AG09319 (cell line): ENCODE results near the gene STRIP1.

Experiments
- DNase-seq: peaks from one replicate; pipeline ENCODE4 v3.0.0-alpha.2; 2010; ENCODE audit warnings: low read depth; ENCODE audit errors: extremely low read depth
- TF ChIP-seq, protein P1 (sequence below): IDR thresholded peaks from 2 replicates; pipeline ENCODE4 v1.5.1; 2011; ENCODE audit warnings: low read depth, mild to moderate bottlenecking, inconsistent platforms, low read length, moderate library complexity

The STRIP1 gene

GRCh38 chr1:110098222-110099026 lies 64.0 kb downstream of the STRIP1 start:
- no peak for DNase-seq
- TF ChIP-seq, protein P1, sequence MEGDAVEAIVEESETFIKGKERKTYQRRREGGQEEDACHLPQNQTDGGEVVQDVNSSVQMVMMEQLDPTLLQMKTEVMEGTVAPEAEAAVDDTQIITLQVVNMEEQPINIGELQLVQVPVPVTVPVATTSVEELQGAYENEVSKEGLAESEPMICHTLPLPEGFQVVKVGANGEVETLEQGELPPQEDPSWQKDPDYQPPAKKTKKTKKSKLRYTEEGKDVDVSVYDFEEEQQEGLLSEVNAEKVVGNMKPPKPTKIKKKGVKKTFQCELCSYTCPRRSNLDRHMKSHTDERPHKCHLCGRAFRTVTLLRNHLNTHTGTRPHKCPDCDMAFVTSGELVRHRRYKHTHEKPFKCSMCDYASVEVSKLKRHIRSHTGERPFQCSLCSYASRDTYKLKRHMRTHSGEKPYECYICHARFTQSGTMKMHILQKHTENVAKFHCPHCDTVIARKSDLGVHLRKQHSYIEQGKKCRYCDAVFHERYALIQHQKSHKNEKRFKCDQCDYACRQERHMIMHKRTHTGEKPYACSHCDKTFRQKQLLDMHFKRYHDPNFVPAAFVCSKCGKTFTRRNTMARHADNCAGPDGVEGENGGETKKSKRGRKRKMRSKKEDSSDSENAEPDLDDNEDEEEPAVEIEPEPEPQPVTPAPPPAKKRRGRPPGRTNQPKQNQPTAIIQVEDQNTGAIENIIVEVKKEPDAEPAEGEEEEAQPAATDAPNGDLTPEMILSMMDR, result no peak

GRCh38 chr1:110100335-110100734 lies 65.9 kb downstream of the STRIP1 start:
- no peak for DNase-seq
- TF ChIP-seq, protein P1, result no peak

- TF ChIP-seq, protein P1, result no peak
- DNase-seq, result no peak
Observed at GRCh38 chr1:110102081-110102480, 67.7 kb downstream of the STRIP1 start.
